WTC11 (cell line): ENCODE results near the gene SMURF1. TPM values are rescaled to one million over a fixed set of nuclear protein-coding genes. Genes with fewer than 3 reads are reported as not detected.

Experiments
- ATAC-seq: fragments of 200-7000 bp; cut with Tn5 transposase; 2 replicates; pipeline ENCODE4 v1.10.0; 2021; ENCODE audit warnings: mild to moderate bottlenecking, moderate library complexity
- CTCF ChIA-PET: fragments of 300-600 bp; sonication (Branson Sonifier 250); formaldehyde crosslinking; loops from one replicate; lab custom pipeline; 2021; ENCODE audit warnings: antibody characterized with exemption; lab: Charles Lee
- POLR2A ChIA-PET: fragments of 350-600 bp; sonication (Branson Sonifier 250); formaldehyde crosslinking; loops from one replicate; lab custom pipeline; 2021; ENCODE audit warnings: antibody characterized with exemption; lab: Charles Lee
- DNase-seq: peaks from one replicate; pipeline ENCODE4 v3.0.0; 2021; ENCODE audit warnings: low spot score
- H3K27ac Mint-ChIP-seq: 2 replicates; pipeline ENCODE4 v1.8.0; 2021; ENCODE audit warnings: mixed read lengths
- H3K27me3 Mint-ChIP-seq: 2 replicates; pipeline ENCODE4 v1.8.0; 2021; ENCODE audit warnings: low read depth, mild to moderate bottlenecking, moderate library complexity, mixed read lengths
- H3K36me3 Mint-ChIP-seq: 2 replicates; pipeline ENCODE4 v1.8.0; 2021; ENCODE audit warnings: mixed read lengths
- H3K4me1 Mint-ChIP-seq: 2 replicates; pipeline ENCODE4 v1.8.0; 2022; ENCODE audit warnings: mixed read lengths
- H3K4me3 Mint-ChIP-seq: 2 replicates; pipeline ENCODE4 v1.8.0; 2021; ENCODE audit warnings: mild to moderate bottlenecking, moderate library complexity, mixed read lengths
- H3K9me3 Mint-ChIP-seq: 2 replicates; pipeline ENCODE4 v1.8.0; 2021; ENCODE audit warnings: mixed read lengths
- ATF1 ChIP-seq: sonication (generic); formaldehyde crosslinking; IDR thresholded peaks from 2 replicates; pipeline ENCODE4 v1.8.1; 2023; ENCODE audit warnings: mild to moderate bottlenecking, moderate library complexity, missing genetic modification reagents
- ETV6 ChIP-seq: sonication (generic); formaldehyde crosslinking; IDR thresholded peaks from 2 replicates; pipeline ENCODE4 v1.8.1; 2022; ENCODE audit warnings: mild to moderate bottlenecking, missing genetic modification reagents
- GTF2I ChIP-seq: fragments of 250-450 bp; sonication (Bioruptor Pico); conservative IDR thresholded peaks from 2 replicates; pipeline ENCODE4 v1.4.0; 2021; ENCODE audit warnings: mild to moderate bottlenecking
- KAT7 ChIP-seq: sonication (generic); formaldehyde crosslinking; IDR thresholded peaks from 2 replicates; pipeline ENCODE4 v1.8.1; 2023; ENCODE audit warnings: missing genetic modification reagents, mild to moderate bottlenecking, borderline replicate concordance
- MYBL2 ChIP-seq: sonication (generic); formaldehyde crosslinking; IDR thresholded peaks from 2 replicates; pipeline ENCODE4 v1.8.1; 2023; ENCODE audit warnings: mild to moderate bottlenecking, moderate library complexity, missing genetic modification reagents
- NFE2L1 ChIP-seq: sonication (generic); formaldehyde crosslinking; IDR thresholded peaks from 2 replicates; pipeline ENCODE4 v1.8.1; 2023; ENCODE audit warnings: missing genetic modification reagents
- PRRX2 ChIP-seq: fragments of 250-450 bp; sonication (Bioruptor Pico); IDR thresholded peaks from 2 replicates; pipeline ENCODE4 v1.8.0; 2021; ENCODE audit warnings: mild to moderate bottlenecking
- RORB ChIP-seq: fragments of 250-450 bp; sonication (Bioruptor Pico); IDR thresholded peaks from 2 replicates; pipeline ENCODE4 v1.9.0; 2021; ENCODE audit warnings: mild to moderate bottlenecking
- ZBTB21 ChIP-seq: sonication (generic); formaldehyde crosslinking; IDR thresholded peaks from 2 replicates; pipeline ENCODE4 v1.8.1; 2023; ENCODE audit warnings: mild to moderate bottlenecking, missing genetic modification reagents, borderline replicate concordance
- ZNF317 ChIP-seq: sonication (generic); formaldehyde crosslinking; IDR thresholded peaks from 2 replicates; pipeline ENCODE4 v1.8.1; 2023; ENCODE audit warnings: low read depth, mild to moderate bottlenecking, moderate library complexity, missing genetic modification reagents, borderline replicate concordance
- ZNF671 ChIP-seq: fragments of 250-450 bp; sonication (Bioruptor Pico); IDR thresholded peaks from 2 replicates; pipeline ENCODE4 v1.8.0; 2021; ENCODE audit warnings: mild to moderate bottlenecking
- total RNA-seq: library from RNA; stranded (reverse); gene quantifications from 3 replicates; pipeline ENCODE4 v1.2.3, GENCODE V29; 2021
- TF ChIP-seq, protein P1 (sequence below): sonication (generic); formaldehyde crosslinking; IDR thresholded peaks from 2 replicates; pipeline ENCODE4 v1.8.0; 2022; ENCODE audit warnings: missing genetic modification reagents
- TF ChIP-seq, protein P2 (sequence below): sonication (generic); formaldehyde crosslinking; IDR thresholded peaks from 2 replicates; pipeline ENCODE4 v1.8.0; 2022; ENCODE audit warnings: mild to moderate bottlenecking, missing genetic modification reagents
- TF ChIP-seq, protein P3 (sequence below): fragments of 250-450 bp; sonication (Bioruptor Pico); IDR thresholded peaks from 2 replicates; pipeline ENCODE4 v1.9.0; 2021; ENCODE audit warnings: moderate library complexity, mild to moderate bottlenecking, inconsistent platforms, borderline replicate concordance
- TF ChIP-seq, protein P4 (sequence below): sonication (generic); formaldehyde crosslinking; IDR thresholded peaks from 2 replicates; pipeline ENCODE4 v1.8.1; 2022; ENCODE audit warnings: mild to moderate bottlenecking, missing genetic modification reagents, moderate library complexity, borderline replicate concordance
- TF ChIP-seq, protein P5 (sequence below): fragments of 200-600 bp; IDR thresholded peaks from 2 replicates; pipeline ENCODE4 v1.8.0; 2022; ENCODE audit warnings: antibody characterized with exemption
- TF ChIP-seq, protein P6 (sequence below): fragments of 250-450 bp; sonication (Bioruptor Pico); conservative IDR thresholded peaks from 2 replicates; pipeline ENCODE4 v1.9.0; 2021; ENCODE audit warnings: mild to moderate bottlenecking
- TF ChIP-seq, protein P7 (sequence below): sonication (generic); formaldehyde crosslinking; IDR thresholded peaks from 2 replicates; pipeline ENCODE4 v1.8.0; 2023; ENCODE audit warnings: mild to moderate bottlenecking, missing genetic modification reagents
- TF ChIP-seq, protein P8 (sequence below): fragments of 250-450 bp; sonication (Bioruptor Pico); IDR thresholded peaks from 2 replicates; pipeline ENCODE4 v1.9.0; 2021; ENCODE audit warnings: mild to moderate bottlenecking

The SMURF1 gene
- total RNA-seq, 1 experiment from 2014 or later, result 23.2 TPM

DNA sequence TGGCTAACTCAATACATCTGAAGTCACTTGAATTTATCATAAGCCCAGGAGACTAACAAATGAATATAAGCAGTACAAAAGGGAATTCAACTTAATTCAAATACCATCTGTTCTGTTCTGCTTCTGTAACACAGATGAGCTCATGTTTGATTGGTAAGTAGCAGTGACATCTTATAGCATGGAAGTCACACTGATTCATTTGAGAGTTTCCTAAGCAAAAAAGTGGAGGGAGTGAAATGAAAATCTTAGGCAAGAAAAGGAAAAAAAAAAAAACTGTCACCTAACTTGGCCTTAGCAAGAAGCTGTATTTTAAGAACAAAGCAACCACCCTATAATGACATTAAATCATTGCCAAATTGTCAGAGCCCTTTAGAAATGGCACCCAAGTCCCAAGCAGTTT is 49.5 kb downstream of the SMURF1 start (continued):
- TF ChIP-seq, protein P1, sequence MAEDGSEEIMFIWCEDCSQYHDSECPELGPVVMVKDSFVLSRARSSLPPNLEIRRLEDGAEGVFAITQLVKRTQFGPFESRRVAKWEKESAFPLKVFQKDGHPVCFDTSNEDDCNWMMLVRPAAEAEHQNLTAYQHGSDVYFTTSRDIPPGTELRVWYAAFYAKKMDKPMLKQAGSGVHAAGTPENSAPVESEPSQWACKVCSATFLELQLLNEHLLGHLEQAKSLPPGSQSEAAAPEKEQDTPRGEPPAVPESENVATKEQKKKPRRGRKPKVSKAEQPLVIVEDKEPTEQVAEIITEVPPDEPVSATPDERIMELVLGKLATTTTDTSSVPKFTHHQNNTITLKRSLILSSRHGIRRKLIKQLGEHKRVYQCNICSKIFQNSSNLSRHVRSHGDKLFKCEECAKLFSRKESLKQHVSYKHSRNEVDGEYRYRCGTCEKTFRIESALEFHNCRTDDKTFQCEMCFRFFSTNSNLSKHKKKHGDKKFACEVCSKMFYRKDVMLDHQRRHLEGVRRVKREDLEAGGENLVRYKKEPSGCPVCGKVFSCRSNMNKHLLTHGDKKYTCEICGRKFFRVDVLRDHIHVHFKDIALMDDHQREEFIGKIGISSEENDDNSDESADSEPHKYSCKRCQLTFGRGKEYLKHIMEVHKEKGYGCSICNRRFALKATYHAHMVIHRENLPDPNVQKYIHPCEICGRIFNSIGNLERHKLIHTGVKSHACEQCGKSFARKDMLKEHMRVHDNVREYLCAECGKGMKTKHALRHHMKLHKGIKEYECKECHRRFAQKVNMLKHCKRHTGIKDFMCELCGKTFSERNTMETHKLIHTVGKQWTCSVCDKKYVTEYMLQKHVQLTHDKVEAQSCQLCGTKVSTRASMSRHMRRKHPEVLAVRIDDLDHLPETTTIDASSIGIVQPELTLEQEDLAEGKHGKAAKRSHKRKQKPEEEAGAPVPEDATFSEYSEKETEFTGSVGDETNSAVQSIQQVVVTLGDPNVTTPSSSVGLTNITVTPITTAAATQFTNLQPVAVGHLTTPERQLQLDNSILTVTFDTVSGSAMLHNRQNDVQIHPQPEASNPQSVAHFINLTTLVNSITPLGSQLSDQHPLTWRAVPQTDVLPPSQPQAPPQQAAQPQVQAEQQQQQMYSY (CRISPR knock-in tag), result no peak
- TF ChIP-seq, protein P2, sequence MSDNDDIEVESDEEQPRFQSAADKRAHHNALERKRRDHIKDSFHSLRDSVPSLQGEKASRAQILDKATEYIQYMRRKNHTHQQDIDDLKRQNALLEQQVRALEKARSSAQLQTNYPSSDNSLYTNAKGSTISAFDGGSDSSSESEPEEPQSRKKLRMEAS, result no peak
- TF ChIP-seq, all 79 proteins: peak for 0

DNA sequence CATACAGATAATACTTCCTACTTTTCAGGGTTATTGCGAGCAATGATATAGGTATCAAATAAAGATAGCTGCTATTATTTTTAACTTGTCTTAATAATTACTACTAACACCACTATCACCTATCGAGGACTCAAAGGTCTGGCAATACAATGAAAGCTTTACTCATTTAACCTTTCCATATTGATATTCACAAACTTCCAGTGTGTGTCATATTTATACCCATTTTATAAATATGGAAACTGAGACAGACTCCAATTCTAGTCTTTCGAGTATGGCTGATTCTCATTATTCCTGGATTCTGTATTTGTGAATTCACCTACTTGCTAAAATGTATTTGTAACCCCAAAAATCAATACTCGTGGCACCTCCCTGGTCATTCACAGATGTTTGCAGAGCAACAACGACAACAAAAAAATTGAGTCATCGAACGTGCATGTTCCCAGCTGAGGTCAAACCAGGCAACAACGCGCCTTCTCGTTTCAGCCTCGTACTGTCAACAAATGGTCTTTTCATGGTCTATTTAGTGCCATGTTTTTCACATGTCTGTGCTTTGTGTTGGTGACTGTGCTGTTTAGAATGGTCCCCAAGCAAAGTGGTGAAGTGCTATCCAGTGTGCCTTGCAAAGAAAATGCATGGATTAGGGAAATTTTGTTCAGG is 51.7 kb downstream of the SMURF1 start:
- no peak for ATAC-seq
- no peak for DNase-seq
- Mint-ChIP-seq H3K9me3 (no peaks in the 10 kb centered on the region), H3K27me3 (no peaks in the 10 kb centered on the region), H3K4me3 (no peak overlapping the region), H3K27ac (no peak overlapping the region), H3K4me1 (peaks cover 19% of the 10 kb centered on the region), H3K36me3 (peaks cover 2% of the 10 kb centered on the region; the same call in 1 of the 2 replicates)
- no peak for TF ChIP-seq KAT7 (CRISPR knock-in tag)
- TF ChIP-seq NFE2L1 (CRISPR knock-in tag), result no peak
- TF ChIP-seq ZNF317, result no peak
- TF ChIP-seq PRRX2 (CRISPR knock-in tag), result no peak
- no peak for TF ChIP-seq RORB
- CTCF ChIA-PET, result no interaction called here
- POLR2A ChIA-PET, result no interaction called here

DNA sequence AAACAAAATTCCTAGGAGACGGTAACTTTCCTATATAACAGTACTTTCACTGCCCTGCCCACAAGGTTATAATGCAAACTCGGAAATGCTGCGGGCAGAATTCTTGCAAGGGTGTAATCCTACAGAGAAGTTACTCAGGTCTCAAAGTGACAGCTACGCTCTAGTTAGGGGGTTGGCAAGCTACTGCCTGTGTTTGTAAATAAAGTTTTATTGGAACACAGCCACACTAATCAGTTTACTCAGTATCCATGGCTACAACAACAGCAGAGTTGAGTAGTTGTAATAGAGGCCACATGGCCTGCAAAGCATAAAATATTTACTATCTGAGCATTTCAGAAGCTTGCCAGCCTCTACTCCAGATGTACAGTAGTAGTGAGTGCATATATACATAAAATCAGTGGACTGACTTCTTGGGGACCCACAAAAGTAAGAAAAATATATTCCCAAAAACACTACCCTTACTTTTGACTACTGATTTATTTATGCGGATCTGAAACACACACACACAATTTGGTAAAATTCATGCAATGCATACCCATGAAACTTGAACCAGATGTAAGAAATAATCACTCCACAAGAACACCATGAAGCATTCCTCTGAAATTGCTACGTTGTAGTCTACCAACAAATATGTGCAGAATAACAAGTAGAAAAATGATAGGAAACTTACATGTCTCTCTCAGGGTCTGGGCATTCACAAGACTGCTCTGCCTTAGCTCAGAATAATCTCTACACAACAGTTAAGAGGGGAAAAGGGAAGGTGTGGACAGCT is 53.0 kb downstream of the SMURF1 start:
- Mint-ChIP-seq H3K4me3 (no peak overlapping the region), H3K27ac (no peak overlapping the region), H3K36me3 (peaks cover 12% of the 10 kb centered on the region), H3K4me1 (peaks cover 8% of the 10 kb centered on the region), H3K9me3 (peaks cover 8% of the 10 kb centered on the region), H3K27me3 (no peaks in the 10 kb centered on the region)
- ChIA-PET POLR2A (no interaction called here), CTCF (no interaction called here)
- ATAC-seq (no peak), DNase-seq (no peak)
- TF ChIP-seq, protein P3, sequence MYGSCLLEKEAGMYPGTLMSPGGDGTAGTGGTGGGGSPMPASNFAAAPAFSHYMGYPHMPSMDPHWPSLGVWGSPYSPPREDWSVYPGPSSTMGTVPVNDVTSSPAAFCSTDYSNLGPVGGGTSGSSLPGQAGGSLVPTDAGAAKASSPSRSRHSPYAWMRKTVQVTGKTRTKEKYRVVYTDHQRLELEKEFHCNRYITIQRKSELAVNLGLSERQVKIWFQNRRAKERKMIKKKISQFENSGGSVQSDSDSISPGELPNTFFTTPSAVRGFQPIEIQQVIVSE, result no peak
- TF ChIP-seq, protein P4, sequence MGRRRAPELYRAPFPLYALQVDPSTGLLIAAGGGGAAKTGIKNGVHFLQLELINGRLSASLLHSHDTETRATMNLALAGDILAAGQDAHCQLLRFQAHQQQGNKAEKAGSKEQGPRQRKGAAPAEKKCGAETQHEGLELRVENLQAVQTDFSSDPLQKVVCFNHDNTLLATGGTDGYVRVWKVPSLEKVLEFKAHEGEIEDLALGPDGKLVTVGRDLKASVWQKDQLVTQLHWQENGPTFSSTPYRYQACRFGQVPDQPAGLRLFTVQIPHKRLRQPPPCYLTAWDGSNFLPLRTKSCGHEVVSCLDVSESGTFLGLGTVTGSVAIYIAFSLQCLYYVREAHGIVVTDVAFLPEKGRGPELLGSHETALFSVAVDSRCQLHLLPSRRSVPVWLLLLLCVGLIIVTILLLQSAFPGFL (CRISPR knock-in tag), result no peak
- TF ChIP-seq, protein P5, sequence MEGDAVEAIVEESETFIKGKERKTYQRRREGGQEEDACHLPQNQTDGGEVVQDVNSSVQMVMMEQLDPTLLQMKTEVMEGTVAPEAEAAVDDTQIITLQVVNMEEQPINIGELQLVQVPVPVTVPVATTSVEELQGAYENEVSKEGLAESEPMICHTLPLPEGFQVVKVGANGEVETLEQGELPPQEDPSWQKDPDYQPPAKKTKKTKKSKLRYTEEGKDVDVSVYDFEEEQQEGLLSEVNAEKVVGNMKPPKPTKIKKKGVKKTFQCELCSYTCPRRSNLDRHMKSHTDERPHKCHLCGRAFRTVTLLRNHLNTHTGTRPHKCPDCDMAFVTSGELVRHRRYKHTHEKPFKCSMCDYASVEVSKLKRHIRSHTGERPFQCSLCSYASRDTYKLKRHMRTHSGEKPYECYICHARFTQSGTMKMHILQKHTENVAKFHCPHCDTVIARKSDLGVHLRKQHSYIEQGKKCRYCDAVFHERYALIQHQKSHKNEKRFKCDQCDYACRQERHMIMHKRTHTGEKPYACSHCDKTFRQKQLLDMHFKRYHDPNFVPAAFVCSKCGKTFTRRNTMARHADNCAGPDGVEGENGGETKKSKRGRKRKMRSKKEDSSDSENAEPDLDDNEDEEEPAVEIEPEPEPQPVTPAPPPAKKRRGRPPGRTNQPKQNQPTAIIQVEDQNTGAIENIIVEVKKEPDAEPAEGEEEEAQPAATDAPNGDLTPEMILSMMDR, result no peak
- TF ChIP-seq, protein P6, sequence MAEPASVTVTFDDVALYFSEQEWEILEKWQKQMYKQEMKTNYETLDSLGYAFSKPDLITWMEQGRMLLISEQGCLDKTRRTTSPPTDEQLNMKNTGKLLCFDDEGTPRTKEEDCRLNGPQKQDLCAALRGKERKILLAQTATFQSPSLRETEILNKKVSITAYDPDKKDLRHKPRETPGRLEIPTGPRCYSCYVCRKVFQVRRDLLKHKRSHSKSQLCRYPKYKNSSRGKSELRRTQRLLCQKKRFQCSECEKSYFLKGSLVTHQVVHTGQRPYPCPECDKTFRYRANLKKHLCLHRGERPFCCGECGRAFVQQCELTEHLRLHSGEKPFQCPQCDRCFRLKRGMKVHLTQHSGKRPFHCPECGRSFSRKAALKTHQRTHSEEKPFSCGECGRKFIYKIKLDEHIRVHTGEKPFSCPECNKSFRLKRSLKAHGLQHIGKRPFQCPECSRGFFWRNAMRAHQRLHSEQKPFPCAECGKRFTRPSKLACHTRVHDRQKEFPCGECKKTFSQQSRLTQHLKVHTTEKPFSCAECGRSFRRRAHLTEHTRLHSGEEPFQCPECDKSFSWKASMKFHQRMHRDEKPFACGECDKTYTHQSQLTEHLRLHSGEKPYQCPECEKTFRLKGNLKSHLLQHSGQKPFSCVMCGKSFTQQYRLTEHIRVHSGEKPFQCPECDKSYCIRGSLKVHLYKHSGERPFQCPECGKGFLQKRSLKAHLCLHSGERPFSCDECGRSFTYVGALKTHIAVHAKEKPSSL (CRISPR knock-in tag), result no peak
- TF ChIP-seq ETV6 (CRISPR knock-in tag), result no peak
- TF ChIP-seq ATF1 (CRISPR knock-in tag), result no peak
- TF ChIP-seq, protein P7, sequence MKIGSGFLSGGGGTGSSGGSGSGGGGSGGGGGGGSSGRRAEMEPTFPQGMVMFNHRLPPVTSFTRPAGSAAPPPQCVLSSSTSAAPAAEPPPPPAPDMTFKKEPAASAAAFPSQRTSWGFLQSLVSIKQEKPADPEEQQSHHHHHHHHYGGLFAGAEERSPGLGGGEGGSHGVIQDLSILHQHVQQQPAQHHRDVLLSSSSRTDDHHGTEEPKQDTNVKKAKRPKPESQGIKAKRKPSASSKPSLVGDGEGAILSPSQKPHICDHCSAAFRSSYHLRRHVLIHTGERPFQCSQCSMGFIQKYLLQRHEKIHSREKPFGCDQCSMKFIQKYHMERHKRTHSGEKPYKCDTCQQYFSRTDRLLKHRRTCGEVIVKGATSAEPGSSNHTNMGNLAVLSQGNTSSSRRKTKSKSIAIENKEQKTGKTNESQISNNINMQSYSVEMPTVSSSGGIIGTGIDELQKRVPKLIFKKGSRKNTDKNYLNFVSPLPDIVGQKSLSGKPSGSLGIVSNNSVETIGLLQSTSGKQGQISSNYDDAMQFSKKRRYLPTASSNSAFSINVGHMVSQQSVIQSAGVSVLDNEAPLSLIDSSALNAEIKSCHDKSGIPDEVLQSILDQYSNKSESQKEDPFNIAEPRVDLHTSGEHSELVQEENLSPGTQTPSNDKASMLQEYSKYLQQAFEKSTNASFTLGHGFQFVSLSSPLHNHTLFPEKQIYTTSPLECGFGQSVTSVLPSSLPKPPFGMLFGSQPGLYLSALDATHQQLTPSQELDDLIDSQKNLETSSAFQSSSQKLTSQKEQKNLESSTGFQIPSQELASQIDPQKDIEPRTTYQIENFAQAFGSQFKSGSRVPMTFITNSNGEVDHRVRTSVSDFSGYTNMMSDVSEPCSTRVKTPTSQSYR, result no peak
- TF ChIP-seq MYBL2 (CRISPR knock-in tag), result no peak
- no peak for TF ChIP-seq ZNF671 (CRISPR knock-in tag)
- TF ChIP-seq, protein P8, sequence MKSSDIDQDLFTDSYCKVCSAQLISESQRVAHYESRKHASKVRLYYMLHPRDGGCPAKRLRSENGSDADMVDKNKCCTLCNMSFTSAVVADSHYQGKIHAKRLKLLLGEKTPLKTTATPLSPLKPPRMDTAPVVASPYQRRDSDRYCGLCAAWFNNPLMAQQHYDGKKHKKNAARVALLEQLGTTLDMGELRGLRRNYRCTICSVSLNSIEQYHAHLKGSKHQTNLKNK (CRISPR knock-in tag), result no peak
- TF ChIP-seq GTF2I, result no peak
- no peak for TF ChIP-seq ZBTB21 (CRISPR knock-in tag)
